Epithelial cell of esophagus (primary cell): ENCODE measurements around the gene MACROD2.

Source experiments
- DNase-seq: peaks from one replicate; pipeline ENCODE4 v3.0.0; 2010; ENCODE audit warnings: low read depth
- H3K4me3 ChIP-seq: 2 replicates; pipeline ENCODE4 v1.5.1; 2011; ENCODE audit warnings: mild to moderate bottlenecking, low read length, control low read depth
- TF ChIP-seq, protein P1 (sequence below): IDR thresholded peaks from 2 replicates; pipeline ENCODE4 v1.5.1; 2011; ENCODE audit warnings: low read depth, mild to moderate bottlenecking, low read length, control low read depth, inconsistent platforms; ENCODE audit not compliant: insufficient read depth; ENCODE audit errors: missing control alignments

MACROD2 gene

DNA sequence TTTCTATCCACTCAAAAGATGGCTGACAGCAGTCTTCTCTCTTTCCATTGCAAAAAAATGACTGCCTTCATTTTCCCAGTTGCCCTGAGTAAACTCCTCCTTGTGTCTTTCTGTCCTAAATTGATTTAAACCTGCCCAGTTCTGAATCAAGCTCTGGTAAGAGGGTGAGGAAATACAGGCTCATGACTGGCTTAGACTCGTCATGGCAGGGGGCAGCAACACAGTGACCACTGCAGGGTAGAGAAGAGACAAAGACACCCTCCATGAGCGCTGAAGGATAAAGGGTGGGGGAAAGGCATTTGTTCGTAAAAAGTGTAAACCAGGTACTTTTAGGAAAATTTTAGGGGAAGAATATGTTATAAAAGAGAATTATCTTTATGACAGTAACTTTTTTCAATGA lies 1080.3 kb downstream of the MACROD2 start:
- no peak for DNase-seq
- no peak overlapping the region for H3K4me3 ChIP-seq
- TF ChIP-seq, protein P1, sequence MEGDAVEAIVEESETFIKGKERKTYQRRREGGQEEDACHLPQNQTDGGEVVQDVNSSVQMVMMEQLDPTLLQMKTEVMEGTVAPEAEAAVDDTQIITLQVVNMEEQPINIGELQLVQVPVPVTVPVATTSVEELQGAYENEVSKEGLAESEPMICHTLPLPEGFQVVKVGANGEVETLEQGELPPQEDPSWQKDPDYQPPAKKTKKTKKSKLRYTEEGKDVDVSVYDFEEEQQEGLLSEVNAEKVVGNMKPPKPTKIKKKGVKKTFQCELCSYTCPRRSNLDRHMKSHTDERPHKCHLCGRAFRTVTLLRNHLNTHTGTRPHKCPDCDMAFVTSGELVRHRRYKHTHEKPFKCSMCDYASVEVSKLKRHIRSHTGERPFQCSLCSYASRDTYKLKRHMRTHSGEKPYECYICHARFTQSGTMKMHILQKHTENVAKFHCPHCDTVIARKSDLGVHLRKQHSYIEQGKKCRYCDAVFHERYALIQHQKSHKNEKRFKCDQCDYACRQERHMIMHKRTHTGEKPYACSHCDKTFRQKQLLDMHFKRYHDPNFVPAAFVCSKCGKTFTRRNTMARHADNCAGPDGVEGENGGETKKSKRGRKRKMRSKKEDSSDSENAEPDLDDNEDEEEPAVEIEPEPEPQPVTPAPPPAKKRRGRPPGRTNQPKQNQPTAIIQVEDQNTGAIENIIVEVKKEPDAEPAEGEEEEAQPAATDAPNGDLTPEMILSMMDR, result no peak

GRCh38 chr20:15076785-15077184 lies 1081.5 kb downstream of the MACROD2 start:
- DNase-seq, result no peak
- no peak overlapping the region for H3K4me3 ChIP-seq
- TF ChIP-seq, protein P1, result no peak

DNA sequence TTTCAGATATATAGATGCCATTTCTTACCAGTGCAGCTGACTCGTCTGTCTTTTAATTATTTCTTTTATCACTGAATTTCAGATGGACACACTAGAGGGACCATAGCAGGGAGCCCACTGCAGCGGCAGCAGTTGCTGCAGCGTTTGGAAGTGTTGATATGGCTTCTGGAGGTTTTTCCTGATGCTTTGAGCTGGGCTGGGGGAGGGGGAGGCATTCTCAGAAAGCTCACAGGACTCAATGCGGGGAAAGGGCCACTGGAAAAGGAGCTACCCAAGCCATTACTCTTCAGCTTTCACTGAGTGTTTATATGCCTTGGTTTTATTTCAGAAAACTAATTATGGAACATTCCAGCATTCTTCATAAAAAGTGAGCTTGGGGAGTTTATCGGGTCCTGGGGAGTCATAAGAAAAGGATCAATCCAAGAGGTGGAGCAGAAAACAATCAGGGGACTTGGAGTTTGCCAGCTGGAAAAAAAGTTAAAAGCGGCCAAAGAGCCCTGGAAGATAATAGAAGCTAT lies 1082.5 kb downstream of the MACROD2 start:
- TF ChIP-seq, protein P1, result no peak
- H3K4me3 ChIP-seq, result no peak overlapping the region
- no peak for DNase-seq

DNA sequence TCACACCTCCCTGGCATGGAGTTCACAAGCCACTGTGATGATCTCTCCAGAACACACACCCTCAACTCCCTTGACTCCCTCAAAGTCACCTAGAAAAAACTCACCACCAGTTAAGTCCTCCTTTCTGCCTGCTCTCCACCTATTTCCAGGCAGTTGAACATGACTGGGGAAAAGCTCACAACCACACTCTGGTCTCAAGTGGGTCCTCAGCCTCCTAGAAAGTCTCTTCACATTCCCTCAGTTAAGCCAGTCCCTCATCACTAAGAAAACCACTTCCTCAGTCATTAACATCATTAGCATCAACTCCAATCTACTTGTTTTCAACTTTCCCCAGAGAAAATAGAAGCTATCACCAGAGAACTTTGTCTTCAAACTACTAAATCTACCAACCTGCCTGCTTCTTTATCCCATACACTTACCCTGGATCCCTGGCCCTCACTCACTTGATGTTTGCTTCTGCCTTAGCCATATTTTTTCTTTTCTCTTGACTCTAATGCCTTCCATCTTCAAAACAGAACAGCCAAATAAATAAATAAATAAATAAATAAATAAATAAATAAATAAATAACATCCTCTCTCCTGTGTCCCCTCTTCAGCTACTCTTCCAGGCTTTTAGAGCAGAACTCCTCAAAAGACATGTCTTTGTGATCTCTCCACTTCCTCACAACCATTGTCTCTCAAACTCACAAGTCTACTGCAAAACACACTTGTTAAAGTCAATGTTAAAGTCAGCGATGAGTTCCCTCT lies 1084.5 kb downstream of the MACROD2 start:
- DNase-seq, result no peak
- TF ChIP-seq, protein P1, result no peak
- no peak overlapping the region for H3K4me3 ChIP-seq

DNA sequence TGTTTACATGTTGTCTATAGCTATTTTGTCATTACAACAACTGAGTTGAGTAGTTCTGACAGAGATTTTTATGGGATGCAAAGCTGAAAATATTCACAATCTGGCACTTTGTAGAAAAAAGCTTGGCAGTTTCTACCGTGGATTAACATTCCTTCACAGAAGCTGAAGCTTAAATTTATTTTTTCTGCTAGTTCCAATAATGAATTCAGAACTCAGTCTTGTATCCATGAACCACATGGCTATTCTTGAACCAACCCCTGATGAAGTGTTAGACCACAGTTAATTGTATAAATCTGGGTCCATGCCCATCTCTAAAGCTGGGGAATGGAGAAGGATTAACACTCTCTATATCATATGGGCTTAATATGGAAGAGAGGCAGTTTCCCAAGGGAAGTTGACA lies 1085.9 kb downstream of the MACROD2 start:
- no peak overlapping the region for H3K4me3 ChIP-seq
- TF ChIP-seq, protein P1, result no peak
- no peak for DNase-seq

DNA sequence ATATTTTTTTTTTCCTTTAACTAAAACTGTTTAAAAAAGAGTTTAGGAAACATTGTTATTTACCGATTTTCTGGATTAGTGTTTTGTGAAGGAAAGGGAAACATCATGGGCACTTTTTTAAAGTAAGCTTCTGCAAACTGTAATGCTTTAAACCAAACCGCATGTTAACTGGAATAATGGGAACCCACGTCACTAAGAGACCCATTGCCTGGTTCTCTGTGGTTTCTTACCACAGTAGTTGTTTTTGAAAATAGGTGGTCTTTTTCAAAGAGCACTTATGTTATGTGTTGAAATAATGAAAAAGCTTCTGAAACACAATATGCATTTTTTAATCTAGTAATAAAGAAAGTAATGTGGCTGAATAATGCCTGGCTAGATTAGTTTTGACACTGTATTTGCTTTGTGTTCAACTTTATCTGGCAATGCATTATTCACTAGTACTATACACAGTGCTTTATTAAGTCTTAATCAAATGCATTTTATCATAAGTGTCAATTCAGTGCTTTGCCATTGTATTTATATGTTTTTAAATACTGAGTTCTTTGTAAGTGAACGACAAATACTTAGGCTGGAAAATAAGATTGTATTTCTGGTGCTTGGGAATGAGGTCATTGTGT lies 1096.2 kb downstream of the MACROD2 start:
- TF ChIP-seq, protein P1, result no peak
- no peak overlapping the region for H3K4me3 ChIP-seq
- no peak for DNase-seq
